Measurements from ENCODE around the gene SVOPL.

The SVOPL gene

GRCh38 chr7:138563808-138564207 is 137.4 kb downstream of the SVOPL start:
- no peak for DNase-seq (ENCODE audit: low read depth)

DNA sequence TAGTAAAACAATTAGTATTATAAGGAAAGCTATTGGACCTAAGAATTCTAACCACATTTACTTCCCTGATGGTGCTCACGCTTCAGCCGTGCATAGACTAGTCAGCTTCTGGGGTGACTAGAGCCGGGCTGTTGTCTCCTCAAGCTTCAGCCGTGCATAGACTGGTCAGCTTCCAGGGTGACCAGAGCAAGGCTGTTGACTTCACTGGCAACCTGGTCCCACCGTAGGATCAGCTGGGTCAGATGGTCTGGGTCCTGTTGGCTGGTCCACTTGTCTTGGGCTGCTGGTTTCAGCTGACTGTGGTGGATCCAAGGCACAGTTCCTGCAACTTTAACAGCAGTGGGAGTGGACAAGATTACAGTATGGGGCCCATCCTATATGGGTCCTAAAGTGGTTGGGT is 141.7 kb downstream of the SVOPL start:
- no peak for DNase-seq (ENCODE audit: low read depth)

DNA sequence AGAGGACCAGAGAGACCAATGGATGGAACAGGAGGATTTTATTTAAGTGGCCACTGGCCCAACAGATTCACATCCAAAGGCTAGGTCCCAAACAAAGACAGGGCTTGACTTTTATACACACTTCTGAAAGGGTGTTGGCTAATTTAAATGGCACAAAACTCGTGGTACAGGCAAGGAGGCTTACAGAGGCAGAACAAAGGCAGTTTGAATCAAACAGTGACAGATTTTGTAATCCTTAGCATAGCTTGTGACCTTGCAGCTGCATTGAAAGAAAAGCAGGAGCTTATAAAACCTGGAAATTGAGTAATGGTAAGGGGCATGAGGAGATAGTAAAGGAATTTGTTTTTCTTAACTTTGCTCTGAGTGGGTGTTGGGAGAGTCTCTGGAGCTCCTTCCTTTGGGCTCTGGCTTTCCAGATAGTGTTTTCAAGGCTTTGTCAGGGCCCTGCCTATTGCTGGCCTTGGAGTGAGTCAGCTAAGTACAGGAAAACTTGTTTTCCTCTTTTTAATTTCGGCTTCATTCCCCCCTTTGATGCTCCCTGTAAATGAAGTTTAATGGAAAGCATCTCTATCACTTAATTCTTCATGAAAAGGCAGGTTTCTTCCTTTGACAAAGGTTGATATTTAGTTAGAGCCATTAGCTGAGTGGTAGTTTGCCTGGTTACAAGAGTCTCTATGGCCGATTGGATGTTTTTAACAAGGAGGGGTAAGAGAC is 144.2 kb downstream of the SVOPL start:
- DNase-seq (ENCODE audit: low read depth): no peak

- DNase-seq (ENCODE audit: low read depth): no peak
Observed at GRCh38 chr7:138555684-138556083, 145.5 kb downstream of the SVOPL start.

GRCh38 chr7:138554674-138555073 is 146.5 kb downstream of the SVOPL start:
- no peak for DNase-seq (ENCODE audit: low read depth)

DNA sequence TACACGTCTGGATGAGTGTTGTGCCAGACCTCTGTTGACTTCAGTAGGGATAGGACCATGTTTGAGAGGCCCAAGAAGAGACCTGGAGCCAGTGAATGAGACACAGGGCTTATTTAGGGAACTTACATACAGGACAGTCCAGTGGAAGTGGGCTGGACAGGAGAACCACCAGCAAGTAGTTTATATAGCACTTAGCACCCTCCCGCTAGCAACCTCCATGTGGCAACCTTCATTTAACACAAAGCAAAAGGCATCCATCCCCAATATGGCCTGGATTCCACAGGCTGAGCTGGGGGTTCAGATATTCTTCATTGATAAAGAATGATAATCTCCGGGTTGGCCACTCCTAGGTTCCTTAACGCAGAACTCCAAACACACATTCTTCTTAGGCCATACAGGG is 147.4 kb downstream of the SVOPL start:
- no peak for DNase-seq (ENCODE audit: low read depth)

- no peak for DNase-seq (ENCODE audit: low read depth)
Observed at GRCh38 chr7:138551102-138551501, 150.1 kb downstream of the SVOPL start.

DNA sequence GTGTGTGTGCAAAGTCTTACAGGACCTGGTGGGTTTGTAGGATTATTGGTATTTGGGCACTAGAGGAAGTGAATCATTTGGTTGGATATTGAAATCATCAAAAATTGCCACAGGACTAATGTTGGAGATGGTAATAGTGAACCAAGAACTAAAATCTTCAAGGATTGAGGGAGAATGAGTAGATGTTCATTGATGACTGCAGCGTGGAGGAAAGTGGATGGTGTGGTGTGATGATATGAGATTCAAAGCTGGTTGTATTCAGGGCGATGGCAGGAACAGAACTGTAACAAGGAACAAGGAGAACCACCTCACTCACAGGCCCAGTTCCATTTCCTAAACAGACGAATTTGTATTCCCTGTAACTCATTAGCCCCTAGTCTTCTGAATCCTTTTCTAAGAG is 150.8 kb downstream of the SVOPL start:
- DNase-seq (ENCODE audit: low read depth): no peak

DNA sequence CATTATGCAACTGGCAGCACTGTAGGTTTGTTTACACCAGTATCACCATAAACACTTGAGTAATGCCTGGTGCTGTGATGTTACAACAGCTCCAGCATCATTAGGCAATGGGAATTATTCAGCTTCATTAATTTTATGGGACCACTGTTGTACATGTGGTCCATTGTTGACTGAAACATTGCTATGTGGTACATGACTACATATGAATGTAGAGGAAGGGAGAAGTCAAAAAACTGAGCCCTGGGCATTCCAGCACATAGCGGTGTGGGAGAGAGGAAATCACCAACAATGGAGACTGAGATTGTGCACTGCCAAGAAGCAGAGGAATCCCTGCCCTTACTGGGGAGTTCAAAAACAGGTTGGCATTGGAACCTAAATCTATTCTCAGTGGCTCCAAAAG is 152.1 kb downstream of the SVOPL start:
- DNase-seq (ENCODE audit: low read depth): no peak

- no peak for DNase-seq (ENCODE audit: low read depth)
Observed at GRCh38 chr7:138546829-138547228, 154.3 kb downstream of the SVOPL start.

DNA sequence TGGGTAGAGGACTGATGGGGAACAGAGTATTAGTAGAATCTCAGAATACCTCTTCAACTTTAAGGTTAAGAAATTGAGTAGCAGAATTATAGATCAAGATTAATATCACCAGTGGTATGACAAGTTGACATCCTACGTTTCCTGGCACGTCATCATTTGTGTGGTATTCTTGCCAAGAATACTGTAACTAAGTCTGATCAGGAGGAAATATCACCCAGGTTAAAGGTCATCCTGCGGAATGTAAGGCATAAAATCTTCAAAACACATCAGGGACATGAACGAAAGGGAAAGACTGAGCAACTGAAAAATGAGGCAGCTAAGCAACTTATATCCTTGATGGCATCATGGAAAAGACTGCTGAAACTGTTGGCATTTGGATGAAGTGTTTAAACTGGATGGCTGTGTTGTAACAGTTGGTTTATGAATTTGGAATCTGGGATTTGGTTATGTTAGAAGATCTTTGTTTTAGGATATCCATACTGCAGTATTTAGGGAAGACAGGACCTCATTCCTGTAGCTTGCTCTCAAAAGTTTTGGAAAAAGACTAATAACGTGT is 155.0 kb downstream of the SVOPL start:
- DNase-seq (ENCODE audit: low read depth): no peak

DNA sequence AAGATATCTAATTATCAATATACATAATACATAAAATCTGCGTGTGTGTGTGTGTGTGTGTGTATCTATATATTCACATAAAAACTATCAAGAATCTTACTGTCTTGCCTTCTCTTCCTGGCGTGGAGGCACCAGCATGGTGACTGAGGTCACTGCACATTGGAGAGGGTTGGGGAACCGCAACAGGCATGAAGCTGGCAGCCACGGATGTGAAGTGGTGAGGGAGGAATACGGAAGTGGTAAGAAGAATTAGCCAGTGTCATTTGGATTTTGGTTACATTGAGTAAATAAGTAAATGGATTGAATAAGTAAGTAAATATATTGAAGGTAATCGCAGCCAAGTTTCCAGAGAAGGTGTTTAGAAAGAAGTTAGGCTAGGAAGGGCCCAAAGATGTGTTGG is 156.0 kb downstream of the SVOPL start:
- DNase-seq (ENCODE audit: low read depth): no peak

Data from ELR (cell line).